SU-DHL-6 (cell line): Measurements from ENCODE around the gene DNER.

Experiments
- EZH2phosphoT487 ChIP-seq: fragments of 200-600 bp; sonication (generic), shearing (Covaris generic); conservative IDR thresholded peaks from 2 replicates; pipeline ENCODE4 v1.6.1; 2018; ENCODE audit warnings: mild to moderate bottlenecking, antibody characterized with exemption, low read length, moderate library complexity, mixed read lengths
- TF ChIP-seq, protein P1 (sequence below): fragments of 200-600 bp; sonication (generic); IDR thresholded peaks from one replicate; pipeline ENCODE4 v1.5.1; 2017; ENCODE audit warnings: antibody characterized with exemption, mild to moderate bottlenecking, low read length, moderate library complexity; ENCODE audit not compliant: insufficient read depth, poor library complexity, severe bottlenecking

DNA sequence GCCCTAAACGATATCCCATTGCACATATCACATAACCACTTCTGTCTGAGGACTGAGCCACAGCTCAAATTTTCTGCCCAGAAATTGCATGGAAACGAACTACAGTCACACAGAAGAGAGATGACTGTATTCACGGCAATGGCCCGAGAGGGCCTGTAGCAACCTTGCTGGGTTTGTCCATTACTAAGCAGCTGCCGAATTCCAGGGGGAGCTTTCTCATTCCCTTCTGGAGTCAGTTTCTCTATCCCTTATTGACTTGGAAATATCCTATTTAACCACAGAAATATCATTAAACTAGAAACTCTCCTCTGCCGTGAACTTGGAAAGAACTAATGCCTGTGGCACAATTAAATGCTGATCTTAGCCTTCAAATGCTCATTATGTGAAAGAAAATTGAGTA lies 183.9 kb downstream of the DNER start:
- TF ChIP-seq, protein P1, sequence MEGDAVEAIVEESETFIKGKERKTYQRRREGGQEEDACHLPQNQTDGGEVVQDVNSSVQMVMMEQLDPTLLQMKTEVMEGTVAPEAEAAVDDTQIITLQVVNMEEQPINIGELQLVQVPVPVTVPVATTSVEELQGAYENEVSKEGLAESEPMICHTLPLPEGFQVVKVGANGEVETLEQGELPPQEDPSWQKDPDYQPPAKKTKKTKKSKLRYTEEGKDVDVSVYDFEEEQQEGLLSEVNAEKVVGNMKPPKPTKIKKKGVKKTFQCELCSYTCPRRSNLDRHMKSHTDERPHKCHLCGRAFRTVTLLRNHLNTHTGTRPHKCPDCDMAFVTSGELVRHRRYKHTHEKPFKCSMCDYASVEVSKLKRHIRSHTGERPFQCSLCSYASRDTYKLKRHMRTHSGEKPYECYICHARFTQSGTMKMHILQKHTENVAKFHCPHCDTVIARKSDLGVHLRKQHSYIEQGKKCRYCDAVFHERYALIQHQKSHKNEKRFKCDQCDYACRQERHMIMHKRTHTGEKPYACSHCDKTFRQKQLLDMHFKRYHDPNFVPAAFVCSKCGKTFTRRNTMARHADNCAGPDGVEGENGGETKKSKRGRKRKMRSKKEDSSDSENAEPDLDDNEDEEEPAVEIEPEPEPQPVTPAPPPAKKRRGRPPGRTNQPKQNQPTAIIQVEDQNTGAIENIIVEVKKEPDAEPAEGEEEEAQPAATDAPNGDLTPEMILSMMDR: no peak
- no peak for TF ChIP-seq EZH2phosphoT487
